HepG2 (cell line): ENCODE measurements around the gene NAB2. TPM values are rescaled to one million over a fixed set of nuclear protein-coding genes. Genes with fewer than 3 reads are reported as not detected.

Experiments
- CCAR2 ChIP-seq: fragments of 200-400 bp; formaldehyde crosslinking; optimal IDR thresholded peaks from 2 replicates; pipeline ENCODE3; 2018; ENCODE audit warnings: low read depth, mild to moderate bottlenecking, low read length, moderate library complexity
- CCDC6 ChIP-seq: sonication (generic); formaldehyde crosslinking; IDR thresholded peaks from 2 replicates; pipeline ENCODE4 v1.8.1; 2022; ENCODE audit warnings: mild to moderate bottlenecking, missing genetic modification reagents, moderate library complexity
- GATAD2A ChIP-seq: IDR thresholded peaks from 2 replicates; pipeline ENCODE4 v1.6.1; 2016
- HNF4A ChIP-seq: sonication (generic); formaldehyde crosslinking; IDR thresholded peaks from 2 replicates; pipeline ENCODE4 v1.4.0; 2020; ENCODE audit warnings: missing genetic modification reagents
- HNF4G ChIP-seq, 2 experiments: sonication (generic) in 1 of 2; formaldehyde crosslinking in 1 of 2; IDR thresholded peaks; 2 replicates each; pipeline versions ENCODE4 v1.4.0 to v1.6.1; 2011 to 2020; ENCODE audit warnings: borderline replicate concordance in 2 of 2, low read depth in 2 of 2, mild to moderate bottlenecking in 2 of 2, low read length in 1 of 2, missing genetic modification reagents in 1 of 2, moderate library complexity in 1 of 2
- MIER2 ChIP-seq: IDR thresholded peaks from 2 replicates; pipeline ENCODE4 v1.6.1; 2016; ENCODE audit warnings: missing biosample characterization, missing genetic modification reagents
- MTF2 ChIP-seq: sonication (generic); formaldehyde crosslinking; IDR thresholded peaks from 2 replicates; pipeline ENCODE4 v1.5.0; 2020; ENCODE audit warnings: missing genetic modification reagents, borderline replicate concordance
- NCOR1 ChIP-seq: fragments of 200-600 bp; sonication (generic); IDR thresholded peaks from 2 replicates; pipeline ENCODE4 v1.7.0; 2017; ENCODE audit warnings: antibody characterized with exemption, low read length, borderline replicate concordance
- NFE2 ChIP-seq: sonication (generic); formaldehyde crosslinking; IDR thresholded peaks from 2 replicates; pipeline ENCODE4 v1.4.0; 2020; ENCODE audit warnings: missing genetic modification reagents
- SOX5 ChIP-seq: IDR thresholded peaks from 2 replicates; pipeline ENCODE4 v1.6.1; 2016; ENCODE audit warnings: borderline replicate concordance
- SOX6 ChIP-seq, 2 experiments: fragments of 450-650 bp in 1 of 2; sonication (generic) in 1 of 2; formaldehyde crosslinking in 1 of 2; IDR thresholded peaks; 2 replicates each; pipeline versions ENCODE4 v1.4.0 to v1.6.1; 2017 to 2020; ENCODE audit warnings: antibody characterized with exemption in 1 of 2, mild to moderate bottlenecking in 1 of 2, missing genetic modification reagents in 1 of 2
- TARDBP ChIP-seq: sonication (generic); formaldehyde crosslinking; IDR thresholded peaks from 2 replicates; pipeline ENCODE4 v1.8.0; 2022; ENCODE audit warnings: mild to moderate bottlenecking, missing genetic modification reagents
- ZFX ChIP-seq: sonication (generic); formaldehyde crosslinking; IDR thresholded peaks from 2 replicates; pipeline ENCODE4 v1.4.0; 2020; ENCODE audit warnings: mild to moderate bottlenecking, low read depth, missing genetic modification reagents, moderate library complexity
- polyA plus RNA-seq, 8 experiments: library from polyadenylated mRNA; depleted of rRNA in 3 of 8; stranded (reverse) in 7 of 8; unstranded in 1 of 8; fragments of >200 nt; fragmentation: Illumina TruSeq in 4 of 8; extraction: Trizol in 4 of 8; gene quantifications; 2 replicates each; pipeline versions ENCODE4 v1.2.1 to v1.2.3, GENCODE V29; 2011 to 2016; ENCODE audit warnings: low read depth in 4 of 8, missing spikeins in 1 of 8, mixed read lengths in 1 of 8; ENCODE audit not compliant: insufficient read depth in 1 of 8
- total RNA-seq, 5 experiments: library from RNA; depleted of rRNA; stranded (reverse); fragments of >200 nt; fragmentation: Illumina TruSeq; extraction: Trizol; gene quantifications; 2 replicates each; pipeline ENCODE4 v1.2.3, GENCODE V29; 2016; ENCODE audit warnings: low read depth in 1 of 5
- TF ChIP-seq, protein P1 (sequence below): sonication (generic); formaldehyde crosslinking; IDR thresholded peaks from 2 replicates; pipeline ENCODE4 v1.5.1; 2020; ENCODE audit warnings: mild to moderate bottlenecking, missing genetic modification reagents, moderate library complexity
- TF ChIP-seq, protein P2 (sequence below): sonication (generic); IDR thresholded peaks from 2 replicates; pipeline ENCODE4 v1.6.1; 2016; ENCODE audit warnings: low read depth, borderline replicate concordance
- TF ChIP-seq, protein P3 (sequence below): sonication (generic); formaldehyde crosslinking; IDR thresholded peaks from 2 replicates; pipeline ENCODE4 v1.8.0; 2022; ENCODE audit warnings: mild to moderate bottlenecking, missing genetic modification reagents
- TF ChIP-seq, protein P4 (sequence below): sonication (generic); formaldehyde crosslinking; IDR thresholded peaks from 2 replicates; pipeline ENCODE4 v1.4.0; 2020; ENCODE audit warnings: missing genetic modification reagents, borderline replicate concordance

Gene NAB2
- total and polyA plus RNA-seq, 2 of the 13 experiments (the other 11 are each of a cell fraction or from before 2014, with no cell fraction given): 11.7 to 12.9 TPM

DNA sequence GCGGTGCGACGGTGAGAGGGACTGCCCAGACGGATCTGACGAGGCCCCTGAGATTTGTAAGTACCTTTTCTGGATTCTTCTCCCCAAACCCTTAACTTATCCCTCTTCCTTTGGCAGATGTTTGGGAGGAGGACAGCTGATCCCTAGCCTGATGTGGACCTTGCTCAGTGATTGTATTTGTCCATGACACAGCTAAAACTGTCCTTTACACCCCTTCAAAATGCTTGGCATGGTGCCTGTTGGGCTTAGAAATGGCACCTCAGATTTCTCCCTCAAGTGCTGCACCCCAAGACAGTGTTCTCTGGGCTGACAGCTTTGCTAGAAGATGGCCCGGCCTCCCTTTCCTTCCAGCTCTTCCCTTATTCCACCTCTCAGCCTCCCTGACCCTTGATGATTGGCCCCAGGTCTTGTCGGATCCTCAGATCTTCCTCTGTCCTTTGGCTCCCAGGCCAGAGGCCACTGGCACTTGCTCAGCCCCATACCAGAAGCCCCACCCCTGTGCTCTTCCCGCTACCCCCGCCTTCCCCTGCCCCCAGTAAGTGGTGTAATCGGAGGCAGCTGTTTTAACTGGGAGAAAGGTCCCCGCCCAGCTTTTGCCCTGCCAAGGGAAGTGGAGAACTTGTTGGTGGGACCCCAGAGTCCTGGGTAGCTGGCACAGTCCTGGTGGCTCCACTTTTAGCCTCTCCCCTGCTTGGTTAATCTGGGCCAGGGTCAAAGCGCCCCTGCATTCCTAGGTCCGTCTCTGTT is 49.8 kb downstream of the NAB2 start (continued):
- TF ChIP-seq TARDBP (CRISPR knock-in tag) (peak; percentile 31; the same call in 1 of the 2 replicates), HNF4A (CRISPR knock-in tag) (peak; percentile 80), MTF2 (CRISPR knock-in tag) (no peak), MIER2 (CRISPR knock-in tag) (no peak; the same call in 1 of the 2 replicates), HNF4G (IDR thresholded peaks at IDR 0.05; ENCODE audit: borderline replicate concordance, low read depth, low read length) (0 out of 2 replicates have a peak, but pooled peaks have one; percentile 71), HNF4G (CRISPR knock-in tag; IDR thresholded peaks at IDR 0.05; ENCODE audit: borderline replicate concordance, low read depth) (no peak; the same call in 1 of the 2 replicates), SOX5 (CRISPR knock-in tag) (peak; percentile 54; the same call in 1 of the 2 replicates), CCDC6 (CRISPR knock-in tag) (0 out of 2 replicates have a peak, but pooled peaks have one; percentile 42), SOX6 (IDR thresholded peaks at IDR 0.05) (no peak), SOX6 (CRISPR knock-in tag; IDR thresholded peaks at IDR 0.05) (0 out of 2 replicates have a peak, but pooled peaks have one; percentile 54), ZFX (CRISPR knock-in tag) (peak; percentile 10; the same call in 1 of the 2 replicates), CCAR2 (no peak), GATAD2A (CRISPR knock-in tag) (peak; percentile 58), NCOR1 (peak; percentile 91; the same call in 1 of the 2 replicates), NFE2 (peak; percentile 72)
- TF ChIP-seq, protein P1, sequence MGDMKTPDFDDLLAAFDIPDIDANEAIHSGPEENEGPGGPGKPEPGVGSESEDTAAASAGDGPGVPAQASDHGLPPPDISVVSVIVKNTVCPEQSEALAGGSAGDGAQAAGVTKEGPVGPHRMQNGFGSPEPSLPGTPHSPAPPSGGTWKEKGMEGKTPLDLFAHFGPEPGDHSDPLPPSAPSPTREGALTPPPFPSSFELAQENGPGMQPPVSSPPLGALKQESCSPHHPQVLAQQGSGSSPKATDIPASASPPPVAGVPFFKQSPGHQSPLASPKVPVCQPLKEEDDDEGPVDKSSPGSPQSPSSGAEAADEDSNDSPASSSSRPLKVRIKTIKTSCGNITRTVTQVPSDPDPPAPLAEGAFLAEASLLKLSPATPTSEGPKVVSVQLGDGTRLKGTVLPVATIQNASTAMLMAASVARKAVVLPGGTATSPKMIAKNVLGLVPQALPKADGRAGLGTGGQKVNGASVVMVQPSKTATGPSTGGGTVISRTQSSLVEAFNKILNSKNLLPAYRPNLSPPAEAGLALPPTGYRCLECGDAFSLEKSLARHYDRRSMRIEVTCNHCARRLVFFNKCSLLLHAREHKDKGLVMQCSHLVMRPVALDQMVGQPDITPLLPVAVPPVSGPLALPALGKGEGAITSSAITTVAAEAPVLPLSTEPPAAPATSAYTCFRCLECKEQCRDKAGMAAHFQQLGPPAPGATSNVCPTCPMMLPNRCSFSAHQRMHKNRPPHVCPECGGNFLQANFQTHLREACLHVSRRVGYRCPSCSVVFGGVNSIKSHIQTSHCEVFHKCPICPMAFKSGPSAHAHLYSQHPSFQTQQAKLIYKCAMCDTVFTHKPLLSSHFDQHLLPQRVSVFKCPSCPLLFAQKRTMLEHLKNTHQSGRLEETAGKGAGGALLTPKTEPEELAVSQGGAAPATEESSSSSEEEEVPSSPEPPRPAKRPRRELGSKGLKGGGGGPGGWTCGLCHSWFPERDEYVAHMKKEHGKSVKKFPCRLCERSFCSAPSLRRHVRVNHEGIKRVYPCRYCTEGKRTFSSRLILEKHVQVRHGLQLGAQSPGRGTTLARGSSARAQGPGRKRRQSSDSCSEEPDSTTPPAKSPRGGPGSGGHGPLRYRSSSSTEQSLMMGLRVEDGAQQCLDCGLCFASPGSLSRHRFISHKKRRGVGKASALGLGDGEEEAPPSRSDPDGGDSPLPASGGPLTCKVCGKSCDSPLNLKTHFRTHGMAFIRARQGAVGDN (CRISPR knock-in tag): peak; percentile 76
- TF ChIP-seq, protein P2, sequence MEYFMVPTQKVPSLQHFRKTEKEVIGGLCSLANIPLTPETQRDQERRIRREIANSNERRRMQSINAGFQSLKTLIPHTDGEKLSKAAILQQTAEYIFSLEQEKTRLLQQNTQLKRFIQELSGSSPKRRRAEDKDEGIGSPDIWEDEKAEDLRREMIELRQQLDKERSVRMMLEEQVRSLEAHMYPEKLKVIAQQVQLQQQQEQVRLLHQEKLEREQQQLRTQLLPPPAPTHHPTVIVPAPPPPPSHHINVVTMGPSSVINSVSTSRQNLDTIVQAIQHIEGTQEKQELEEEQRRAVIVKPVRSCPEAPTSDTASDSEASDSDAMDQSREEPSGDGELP: peak; percentile 85
- TF ChIP-seq, protein P3, sequence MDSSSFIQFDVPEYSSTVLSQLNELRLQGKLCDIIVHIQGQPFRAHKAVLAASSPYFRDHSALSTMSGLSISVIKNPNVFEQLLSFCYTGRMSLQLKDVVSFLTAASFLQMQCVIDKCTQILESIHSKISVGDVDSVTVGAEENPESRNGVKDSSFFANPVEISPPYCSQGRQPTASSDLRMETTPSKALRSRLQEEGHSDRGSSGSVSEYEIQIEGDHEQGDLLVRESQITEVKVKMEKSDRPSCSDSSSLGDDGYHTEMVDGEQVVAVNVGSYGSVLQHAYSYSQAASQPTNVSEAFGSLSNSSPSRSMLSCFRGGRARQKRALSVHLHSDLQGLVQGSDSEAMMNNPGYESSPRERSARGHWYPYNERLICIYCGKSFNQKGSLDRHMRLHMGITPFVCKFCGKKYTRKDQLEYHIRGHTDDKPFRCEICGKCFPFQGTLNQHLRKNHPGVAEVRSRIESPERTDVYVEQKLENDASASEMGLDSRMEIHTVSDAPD (CRISPR knock-in tag): no peak
- TF ChIP-seq, protein P4, sequence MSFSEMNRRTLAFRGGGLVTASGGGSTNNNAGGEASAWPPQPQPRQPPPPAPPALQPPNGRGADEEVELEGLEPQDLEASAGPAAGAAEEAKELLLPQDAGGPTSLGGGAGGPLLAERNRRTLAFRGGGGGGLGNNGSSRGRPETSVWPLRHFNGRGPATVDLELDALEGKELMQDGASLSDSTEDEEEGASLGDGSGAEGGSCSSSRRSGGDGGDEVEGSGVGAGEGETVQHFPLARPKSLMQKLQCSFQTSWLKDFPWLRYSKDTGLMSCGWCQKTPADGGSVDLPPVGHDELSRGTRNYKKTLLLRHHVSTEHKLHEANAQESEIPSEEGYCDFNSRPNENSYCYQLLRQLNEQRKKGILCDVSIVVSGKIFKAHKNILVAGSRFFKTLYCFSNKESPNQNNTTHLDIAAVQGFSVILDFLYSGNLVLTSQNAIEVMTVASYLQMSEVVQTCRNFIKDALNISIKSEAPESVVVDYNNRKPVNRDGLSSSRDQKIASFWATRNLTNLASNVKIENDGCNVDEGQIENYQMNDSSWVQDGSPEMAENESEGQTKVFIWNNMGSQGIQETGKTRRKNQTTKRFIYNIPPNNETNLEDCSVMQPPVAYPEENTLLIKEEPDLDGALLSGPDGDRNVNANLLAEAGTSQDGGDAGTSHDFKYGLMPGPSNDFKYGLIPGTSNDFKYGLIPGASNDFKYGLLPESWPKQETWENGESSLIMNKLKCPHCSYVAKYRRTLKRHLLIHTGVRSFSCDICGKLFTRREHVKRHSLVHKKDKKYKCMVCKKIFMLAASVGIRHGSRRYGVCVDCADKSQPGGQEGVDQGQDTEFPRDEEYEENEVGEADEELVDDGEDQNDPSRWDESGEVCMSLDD (CRISPR knock-in tag): peak; percentile 47; the same call in 1 of the 2 replicates
